GM19193 (cell line): Measurements from ENCODE around the gene TMED3.

Experiments used
- POLR2A ChIP-seq: IDR thresholded peaks from 4 replicates; pipeline ENCODE4 v1.6.1; 2011; ENCODE audit not compliant: insufficient read depth, insufficient read length; ENCODE audit errors: extremely low read depth

The TMED3 gene

GRCh38 chr15:79311901-79312553 is 1.1 kb downstream of the TMED3 start:
- TF ChIP-seq POLR2A: no peak

GRCh38 chr15:79314186-79314585 is 3.3 kb downstream of the TMED3 start:
- no peak for TF ChIP-seq POLR2A

- no peak for TF ChIP-seq POLR2A
Measured at GRCh38 chr15:79314811-79315210, 3.9 kb downstream of the TMED3 start.

GRCh38 chr15:79315623-79316328 is 4.9 kb downstream of the TMED3 start:
- TF ChIP-seq POLR2A: no peak

- TF ChIP-seq POLR2A: no peak
Measured at GRCh38 chr15:79316864-79317263, 6.0 kb downstream of the TMED3 start.

GRCh38 chr15:79321876-79322275 is 11.0 kb downstream of the TMED3 start:
- no peak for TF ChIP-seq POLR2A

GRCh38 chr15:79322306-79322705 is 11.4 kb downstream of the TMED3 start:
- TF ChIP-seq POLR2A: no peak

DNA sequence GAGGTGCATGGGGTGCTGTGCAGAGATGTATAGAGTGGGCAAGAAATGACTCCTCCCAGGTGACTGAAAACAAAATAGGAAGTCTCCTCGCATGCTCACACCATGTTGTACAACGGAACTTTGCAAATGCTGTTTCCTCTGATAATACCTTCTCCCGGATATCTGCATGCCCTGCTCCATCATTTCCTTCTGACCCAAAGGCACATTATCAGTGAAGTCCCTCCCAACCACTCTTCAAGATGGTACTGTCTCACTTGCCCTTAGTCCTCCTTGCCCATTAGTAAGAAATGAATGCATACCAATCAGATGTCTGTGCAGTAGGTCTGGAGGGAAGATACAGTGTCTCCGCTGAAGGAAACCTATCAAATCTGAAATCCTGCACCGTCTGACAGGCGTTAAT is 12.0 kb downstream of the TMED3 start:
- no peak for TF ChIP-seq POLR2A

- no peak for TF ChIP-seq POLR2A
Measured at GRCh38 chr15:79329171-79329611, 18.3 kb downstream of the TMED3 start.

GRCh38 chr15:79332824-79333510 is 22.1 kb downstream of the TMED3 start:
- TF ChIP-seq POLR2A: no peak

GRCh38 chr15:79337591-79337990 is 26.7 kb downstream of the TMED3 start:
- TF ChIP-seq POLR2A: no peak

DNA sequence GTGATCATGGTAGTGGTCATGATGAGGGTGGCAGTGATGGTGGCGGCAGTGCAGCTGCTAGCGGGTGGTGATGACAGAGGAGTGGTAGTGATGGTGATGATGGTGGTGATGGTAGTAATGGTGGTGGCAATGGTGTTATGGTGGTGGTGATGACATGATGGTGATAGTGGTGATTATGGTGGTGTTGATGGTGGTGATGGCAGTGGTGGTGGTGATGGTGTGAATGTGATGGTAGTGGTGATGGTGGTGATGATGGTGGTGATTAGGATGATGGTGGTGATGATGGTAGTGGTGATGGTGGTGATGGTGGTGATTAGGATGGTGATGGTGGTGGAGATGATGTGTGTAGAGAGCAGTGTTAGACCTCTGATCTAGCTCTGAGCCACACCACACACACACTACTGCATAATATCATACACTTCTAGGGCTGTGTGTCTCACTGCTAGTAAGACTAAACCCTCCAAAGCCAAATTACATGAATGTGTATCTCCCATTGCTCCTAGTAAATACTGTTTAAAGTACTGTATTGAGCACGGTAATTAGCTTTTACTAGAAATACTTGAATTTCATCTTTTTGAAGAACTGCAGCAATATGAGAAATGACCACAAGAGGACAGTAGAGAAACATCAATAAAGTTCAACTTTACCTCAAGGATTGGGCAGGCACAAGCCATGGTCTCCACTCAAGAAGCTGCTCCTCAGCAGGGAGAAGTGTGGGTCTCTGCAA is 28.8 kb downstream of the TMED3 start:
- no peak for TF ChIP-seq POLR2A

- TF ChIP-seq POLR2A: no peak
Measured at GRCh38 chr15:79340315-79340602, 29.3 kb downstream of the TMED3 start.

DNA sequence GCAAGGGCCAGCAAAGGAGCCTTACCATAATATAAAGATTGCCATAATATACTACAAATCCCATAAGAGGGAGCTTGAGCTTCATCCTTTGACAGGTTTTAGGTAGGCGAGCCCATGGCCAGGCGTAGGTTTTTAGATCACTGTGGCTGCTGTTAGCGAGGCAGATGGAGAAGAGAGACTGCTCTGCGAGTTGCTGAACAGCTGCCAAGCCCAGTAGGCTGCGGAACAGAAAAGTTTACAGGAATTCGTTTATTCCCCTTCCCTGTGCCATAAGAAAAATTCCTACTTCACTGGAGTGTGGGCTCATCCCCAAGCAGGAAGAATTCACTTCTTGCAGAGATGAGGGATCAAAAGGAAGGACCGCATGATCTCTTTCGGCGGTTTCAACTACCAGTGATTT is 30.5 kb downstream of the TMED3 start:
- no peak for TF ChIP-seq POLR2A

- no peak for TF ChIP-seq POLR2A
Measured at GRCh38 chr15:79349525-79349924, 38.6 kb downstream of the TMED3 start.
